CD14-positive monocyte (primary cell): ENCODE measurements around the gene TOM1L2. TPM values are rescaled to one million over a fixed set of nuclear protein-coding genes. Genes with fewer than 3 reads are reported as not detected.

Source experiments
- DNase-seq, 3 donors: peaks; one replicate each; pipeline ENCODE4 v3.0.0-alpha.2; 2011 to 2022
- H2AFZ ChIP-seq: 2 replicates; pipeline ENCODE4 v1.6.0; 2012; ENCODE audit warnings: mild to moderate bottlenecking, low read depth, low read length, inconsistent platforms; ENCODE audit not compliant: insufficient read depth, poor library complexity, severe bottlenecking
- H3K27ac ChIP-seq, 2 donors: 1 replicate in 1 of 2; 2 replicates in 1 of 2; pipeline ENCODE4 v1.5.1; 2012 to 2013; ENCODE audit warnings: low read length in 2 of 2, control low read depth in 1 of 2, inconsistent platforms in 1 of 2, low read depth in 1 of 2, mild to moderate bottlenecking in 1 of 2
- H3K27me3 ChIP-seq, 2 donors: one replicate each; pipeline versions ENCODE4 v1.6.0 to v1.6.1; 2011 to 2013; ENCODE audit warnings: low read length in 2 of 2; ENCODE audit not compliant: control insufficient read depth in 2 of 2, insufficient read depth in 2 of 2
- H3K36me3 ChIP-seq, 2 donors: replicated peaks in 1 of 2; 1 replicate in 1 of 2; 2 replicates in 1 of 2; pipeline versions ENCODE4 v1.5.1 to v1.6.1; 2012 to 2013; ENCODE audit warnings: low read length in 2 of 2, control low read depth in 1 of 2, inconsistent platforms in 1 of 2, mild to moderate bottlenecking in 1 of 2; ENCODE audit not compliant: insufficient read depth in 2 of 2, control insufficient read depth in 1 of 2
- H3K4me1 ChIP-seq, 2 donors: 1 replicate in 1 of 2; 2 replicates in 1 of 2; pipeline versions ENCODE4 v1.5.1 to v1.6.1; 2012 to 2013; ENCODE audit warnings: low read length in 2 of 2, control low read depth in 1 of 2, inconsistent platforms in 1 of 2, mild to moderate bottlenecking in 1 of 2, moderate library complexity in 1 of 2; ENCODE audit not compliant: insufficient read depth in 2 of 2, control insufficient read depth in 1 of 2
- H3K4me2 ChIP-seq: replicated peaks from 2 replicates; pipeline ENCODE3; 2012; ENCODE audit warnings: low read length, moderate library complexity, mild to moderate bottlenecking; ENCODE audit not compliant: poor library complexity, severe bottlenecking; ENCODE audit errors: extremely low read depth
- H3K4me3 ChIP-seq, 3 experiments: fragments of 200-600 bp in 1 of 3; sonication (generic) in 1 of 3; replicated peaks in 1 of 3; 1 replicate in 2 of 3; 2 replicates in 1 of 3; pipeline ENCODE4 v1.5.1; 2011 to 2013; ENCODE audit warnings: low read length in 3 of 3, mild to moderate bottlenecking in 3 of 3, control low read depth in 2 of 3, low read depth in 2 of 3, inconsistent platforms in 1 of 3, moderate library complexity in 1 of 3
- H3K79me2 ChIP-seq: 2 replicates; pipeline ENCODE4 v1.6.0; 2012; ENCODE audit warnings: mild to moderate bottlenecking, control low read depth, inconsistent platforms, low read length, moderate library complexity; ENCODE audit not compliant: insufficient read depth
- H3K9ac ChIP-seq: 2 replicates; pipeline ENCODE4 v1.6.0; 2017; ENCODE audit warnings: low read length, mild to moderate bottlenecking; ENCODE audit not compliant: insufficient read depth, poor library complexity, severe bottlenecking
- H3K9me3 ChIP-seq, 2 donors: replicated peaks in 1 of 2; 1 replicate in 1 of 2; 2 replicates in 1 of 2; pipeline versions ENCODE4 v1.5.1 to v1.6.1; 2012 to 2013; ENCODE audit warnings: low read length in 2 of 2, control low read depth in 1 of 2; ENCODE audit not compliant: control insufficient read depth in 1 of 2, insufficient read depth in 1 of 2
- H4K20me1 ChIP-seq: 2 replicates; pipeline ENCODE4 v1.6.0; 2012; ENCODE audit warnings: mild to moderate bottlenecking, low read length, control low read depth, moderate library complexity; ENCODE audit not compliant: insufficient read depth
- H3K27ac Mint-ChIP-seq, 7 donors: one replicate each; pipeline ENCODE4 v1.8.0; 2020; ENCODE audit warnings: mild to moderate bottlenecking in 7 of 7, mixed read lengths in 7 of 7, moderate library complexity in 6 of 7, inconsistent platforms in 2 of 7
- H3K27me3 Mint-ChIP-seq, 3 donors: one replicate each; pipeline ENCODE4 v1.8.0; 2021 to 2022; ENCODE audit warnings: low read depth in 3 of 3, mild to moderate bottlenecking in 3 of 3, mixed read lengths in 3 of 3, moderate library complexity in 3 of 3, inconsistent platforms in 1 of 3
- H3K36me3 Mint-ChIP-seq, 2 donors: one replicate each; pipeline ENCODE4 v1.8.0; 2020; ENCODE audit warnings: mixed read lengths in 2 of 2, inconsistent platforms in 1 of 2, mild to moderate bottlenecking in 1 of 2
- H3K4me1 Mint-ChIP-seq: one replicate; pipeline ENCODE4 v1.8.0; 2020; ENCODE audit warnings: mild to moderate bottlenecking, mixed read lengths
- H3K4me3 Mint-ChIP-seq, 2 donors: one replicate each; pipeline ENCODE4 v1.8.0; 2020; ENCODE audit warnings: mild to moderate bottlenecking in 2 of 2, mixed read lengths in 2 of 2, moderate library complexity in 1 of 2
- H3K9me3 Mint-ChIP-seq, 7 donors: one replicate each; pipeline ENCODE4 v1.8.0; 2020 to 2022; ENCODE audit warnings: mixed read lengths in 7 of 7, mild to moderate bottlenecking in 6 of 7, moderate library complexity in 6 of 7, inconsistent platforms in 2 of 7
- WGBS: methylation state at CpG from one replicate; pipeline ENCODE4 v1.1.5; 2013; ENCODE audit warnings: missing lambda C conversion rate; ENCODE audit not compliant: insufficient coverage; 5-methylcytosine and 5-hydroxymethylcytosine counted together
- intact Hi-C, 2 donors: fragments of 100-400 bp; cut with micrococcal nuclease; formaldehyde crosslinking; loops; one replicate each; pipeline versions ENCODE4 v1.15.0 to v1.15.1; 2023
- polyA plus RNA-seq, 3 donors: library from polyadenylated mRNA; depleted of rRNA in 1 of 3; unstranded in 2 of 3; stranded (reverse) in 1 of 3; fragments of 300-500 nt in 2 of 3; fragments of >200 nt in 1 of 3; fragmentation: Illumina TruSeq in 2 of 3; gene quantifications; 1 replicate in 2 of 3; 2 replicates in 1 of 3; pipeline ENCODE4 v1.2.3, GENCODE V29; 2012 to 2021
- TF ChIP-seq, protein P1 (sequence below): fragments of 200-600 bp; IDR thresholded peaks from one replicate; pipeline ENCODE4 v1.8.0; 2022; ENCODE audit warnings: antibody characterized with exemption, mild to moderate bottlenecking

Gene TOM1L2
- polyA plus RNA-seq, 3 donors: 1.7 to 28.2 (median 2.8) TPM

DNA sequence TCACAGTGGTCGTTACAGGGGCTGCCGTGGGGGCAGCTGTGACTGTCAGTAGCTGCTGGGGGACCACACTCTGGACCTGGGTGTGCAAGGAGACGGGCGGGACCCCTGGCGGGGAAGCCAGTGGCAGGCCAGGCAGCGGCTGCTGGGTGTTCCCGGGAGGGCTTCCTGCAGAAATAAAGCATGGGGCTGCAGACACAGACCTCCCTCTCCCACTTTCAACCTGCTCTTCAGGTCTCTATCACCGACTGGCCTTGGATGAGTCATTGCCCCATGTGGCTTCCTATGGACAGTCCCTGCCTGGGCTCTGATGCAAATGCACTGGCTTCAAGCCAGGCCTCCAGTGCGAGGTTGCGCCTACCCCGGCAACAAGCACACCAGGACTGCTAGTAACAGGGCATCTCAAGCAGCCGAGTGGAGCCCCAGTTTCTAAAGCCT is 152.6 kb downstream of the TOM1L2 start:
- peak; percentile 91 to 94 (median 92) for DNase-seq

DNA sequence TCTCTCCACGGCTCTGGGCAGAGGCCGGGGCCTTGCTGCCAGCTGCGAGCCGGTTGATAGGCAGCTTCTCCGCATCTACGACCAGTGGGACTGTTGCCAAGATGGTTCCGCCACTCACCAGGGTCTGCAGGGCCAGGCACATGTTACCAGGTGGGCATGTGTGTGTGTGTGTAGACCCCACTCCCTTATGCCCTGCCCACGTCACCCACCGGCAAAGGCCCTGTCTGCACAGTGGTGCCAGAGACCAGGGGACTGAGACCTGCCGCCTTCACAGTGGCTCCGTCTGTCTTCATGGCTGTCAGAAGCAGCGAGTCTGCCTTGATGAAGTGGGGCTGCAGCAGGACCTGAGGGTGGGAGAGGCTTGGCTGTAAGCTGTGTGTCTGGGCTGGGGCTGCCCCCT is 153.1 kb downstream of the TOM1L2 start:
- Histone ChIP-seq H3K9ac (no peak overlapping the region), H3K4me3 (no peak overlapping the region), H3K27ac (no peak overlapping the region), H3K36me3 (peaks cover 46 to 48% of the 10 kb centered on the region in 2 donors), H2AFZ (no peak overlapping the region), H3K79me2 (peaks cover 17% of the 10 kb centered on the region), H3K9me3 (no peaks in the 10 kb centered on the region), H3K4me1 (peaks cover 37 to 39% of the 10 kb centered on the region in 2 donors), H3K4me2 (peak overlapping the region; percentile 20), H3K27me3 (no peaks in the 10 kb centered on the region), H4K20me1 (peaks cover 62% of the 10 kb centered on the region)
- peaks cover 47% of the 10 kb centered on the region for H3K4me1 Mint-ChIP-seq
- DNase-seq: no peak
- intact Hi-C loops: loop anchor here (2.0 to 10.0 kb wide), 2 partner anchors 20 to 206 kb away; no protein-coding TSS in a partner anchor
- H3K36me3 Mint-ChIP-seq: peaks cover 58 to 73% of the 10 kb centered on the region in 2 donors
- 93% methylated on average over 3 of the region's 12 CpGs for WGBS
- H3K27ac Mint-ChIP-seq: peak overlapping the region in 6 of 7 donors; percentile 13 to 80 (median 60)
- H3K27me3 Mint-ChIP-seq: peaks cover 2 to 12% (median 3%) of the 10 kb centered on the region in 3 donors
- TF ChIP-seq, protein P1, sequence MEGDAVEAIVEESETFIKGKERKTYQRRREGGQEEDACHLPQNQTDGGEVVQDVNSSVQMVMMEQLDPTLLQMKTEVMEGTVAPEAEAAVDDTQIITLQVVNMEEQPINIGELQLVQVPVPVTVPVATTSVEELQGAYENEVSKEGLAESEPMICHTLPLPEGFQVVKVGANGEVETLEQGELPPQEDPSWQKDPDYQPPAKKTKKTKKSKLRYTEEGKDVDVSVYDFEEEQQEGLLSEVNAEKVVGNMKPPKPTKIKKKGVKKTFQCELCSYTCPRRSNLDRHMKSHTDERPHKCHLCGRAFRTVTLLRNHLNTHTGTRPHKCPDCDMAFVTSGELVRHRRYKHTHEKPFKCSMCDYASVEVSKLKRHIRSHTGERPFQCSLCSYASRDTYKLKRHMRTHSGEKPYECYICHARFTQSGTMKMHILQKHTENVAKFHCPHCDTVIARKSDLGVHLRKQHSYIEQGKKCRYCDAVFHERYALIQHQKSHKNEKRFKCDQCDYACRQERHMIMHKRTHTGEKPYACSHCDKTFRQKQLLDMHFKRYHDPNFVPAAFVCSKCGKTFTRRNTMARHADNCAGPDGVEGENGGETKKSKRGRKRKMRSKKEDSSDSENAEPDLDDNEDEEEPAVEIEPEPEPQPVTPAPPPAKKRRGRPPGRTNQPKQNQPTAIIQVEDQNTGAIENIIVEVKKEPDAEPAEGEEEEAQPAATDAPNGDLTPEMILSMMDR: no peak
- peaks cover 0 to 2% (median 0%) of the 10 kb centered on the region in 7 donors for H3K9me3 Mint-ChIP-seq
- H3K4me3 Mint-ChIP-seq: no peak overlapping the region

More for the DNA sequence above, 152.6 kb downstream of the TOM1L2 start:
- Mint-ChIP-seq H3K4me3 (peak overlapping the region; percentile 24 to 35), H3K9me3 (peaks cover 0 to 2% (median 0%) of the 10 kb centered on the region in 7 donors), H3K27ac (peak overlapping the region in 5 of 7 donors; percentile 13 to 80 (median 66)), H3K36me3 (peaks cover 54 to 68% of the 10 kb centered on the region in 2 donors), H3K27me3 (peaks cover 2 to 12% (median 3%) of the 10 kb centered on the region in 3 donors), H3K4me1 (peaks cover 51% of the 10 kb centered on the region)
- Histone ChIP-seq H4K20me1 (peaks cover 67% of the 10 kb centered on the region), H3K4me1 (peaks cover 42 to 43% of the 10 kb centered on the region in 2 donors), H3K27ac (peak overlapping the region in 1 of 2 donors; percentile 15), H3K36me3 (peaks cover 41 to 43% of the 10 kb centered on the region in 2 donors), H3K27me3 (no peaks in the 10 kb centered on the region), H3K79me2 (peaks cover 21% of the 10 kb centered on the region), H3K4me2 (peak overlapping the region; percentile 20), H3K9me3 (no peaks in the 10 kb centered on the region), H2AFZ (no peak overlapping the region), H3K9ac (no peak overlapping the region), H3K4me3 (no peak overlapping the region)
- TF ChIP-seq, protein P1: no peak
- intact Hi-C loops: loop anchor here (2.0 to 10.0 kb wide), 2 partner anchors 19 to 205 kb away; no protein-coding TSS in a partner anchor
- 62% methylated on average over 12 of the region's 12 CpGs for WGBS
